Right lobe of liver (tissue), 6 donors: Measurements from ENCODE around the gene HYAL3. TPM values are rescaled to one million over a fixed set of nuclear protein-coding genes. Genes with fewer than 3 reads are reported as not detected.

ENCODE experiments used
- ATAC-seq, 4 donors: fragments of 200-7000 bp; cut with Tn5 transposase; one replicate each; pipeline ENCODE4 v1.9.1; 2020; ENCODE audit warnings: mild to moderate bottlenecking in 4 of 4, moderate library complexity in 4 of 4
- DNase-seq, 3 donors: peaks; one replicate each; pipeline ENCODE4 v3.0.0-alpha.2; 2020
- H3K27ac ChIP-seq, 3 donors: fragments of 200-600 bp; one replicate each; pipeline ENCODE4 v1.8.0; 2022
- H3K27me3 ChIP-seq, 2 donors: fragments of 200-600 bp; one replicate each; pipeline ENCODE4 v1.8.0; 2022
- H3K36me3 ChIP-seq, 4 donors: fragments of 200-600 bp; sonication (generic) in 1 of 4; one replicate each; pipeline versions ENCODE4 v1.5.1 to v1.8.0; 2017 to 2022; ENCODE audit warnings: control low read depth in 1 of 4
- H3K4me1 ChIP-seq, 4 donors: fragments of 200-600 bp; sonication (generic) in 1 of 4; one replicate each; pipeline versions ENCODE4 v1.5.1 to v1.8.0; 2017 to 2022; ENCODE audit warnings: control low read depth in 1 of 4
- H3K4me3 ChIP-seq, 3 donors: fragments of 200-600 bp; one replicate each; pipeline ENCODE4 v1.8.0; 2022
- H3K9me3 ChIP-seq, 4 donors: fragments of 200-600 bp; sonication (generic) in 1 of 4; one replicate each; pipeline versions ENCODE4 v1.5.1 to v1.8.0; 2017 to 2022; ENCODE audit warnings: control low read depth in 1 of 4
- CTCF ChIP-seq, 4 donors: fragments of 200-600 bp in 3 of 4; fragments of 450-650 bp in 1 of 4; IDR thresholded peaks; one replicate each; pipeline versions ENCODE4 v1.5.1 to v1.8.0; 2016 to 2022; ENCODE audit warnings: antibody characterized with exemption in 4 of 4, mild to moderate bottlenecking in 2 of 4
- POLR2A ChIP-seq: fragments of 450-650 bp; IDR thresholded peaks from one replicate; pipeline ENCODE4 v1.6.1; 2017; ENCODE audit warnings: antibody characterized with exemption, mild to moderate bottlenecking
- WGBS: methylation state at CpG from one replicate; pipeline ENCODE4 v1.1.6; 2018; ENCODE audit warnings: low coverage, low lambda C conversion rate; ENCODE audit not compliant: insufficient coverage; ENCODE audit errors: missing lambda C conversion rate; 5-methylcytosine and 5-hydroxymethylcytosine counted together
- intact Hi-C, 2 donors: fragments of 100-400 bp; cut with DNase I; formaldehyde crosslinking; loops; one replicate each; pipeline versions ENCODE4 v1.11.2 to v1.14.1; 2022
- total RNA-seq, 6 experiments: library from RNA; depleted of rRNA in 2 of 6; stranded (reverse); fragments of >200 nt in 2 of 6; fragmentation: NEBNext Ultra II Directional in 3 of 6; extraction: Animal tissue kit (Norgen Biotek cat#: 25700) in 3 of 6; gene quantifications; one replicate each; pipeline versions ENCODE4 v1.1.0 to v1.2.4, GENCODE V29; 2016 to 2023
- donor health status: DM: no; HTN: yes; CAD: no.
- donor health status: DM: no; HTN: no; CAD: no.
- donor health status: DM: no; HTN: no; CAD: no.
- donor health status: DM: no; HTN: yes; CAD: no.
- donor health status: DM: no; HTN: yes; CAD: no.

The HYAL3 gene
- total RNA-seq, 6 experiments from 2014 or later: 1.8 to 7.5 (median 3.1) TPM

GRCh38 chr3:50320853-50321335, 21.7 kb upstream of the HYAL3 start:
- Histone ChIP-seq H3K9me3 (no peaks in the 10 kb centered on the region), H3K4me1 (peaks cover 0 to 56% (median 15%) of the 10 kb centered on the region in 4 donors), H3K36me3 (peaks cover 0 to 23% (median 3%) of the 10 kb centered on the region in 4 donors), H3K27me3 (no peaks in the 10 kb centered on the region), H3K4me3 (peak overlapping the region; percentile 88 to 89 (median 89)), H3K27ac (peak overlapping the region; percentile 98 to 99 (median 98))
- peak; percentile 55 to 70 (median 66) for ATAC-seq
- intact Hi-C loops: loop anchor here in 1 of 2 donors (5.0 kb wide), 1 partner anchor 49 kb away; no protein-coding TSS in a partner anchor
- WGBS: 0% methylated on average over 6 of the region's 45 CpGs
- peak; percentile 85 to 87 (median 86) for DNase-seq
- TF ChIP-seq CTCF (IDR thresholded peaks at IDR 0.05) (no peak), POLR2A (no peak)

- peak overlapping the region; percentile 88 to 89 (median 89) for H3K4me3 ChIP-seq
- peaks cover 0 to 20% (median 3%) of the 10 kb centered on the region in 4 donors for H3K36me3 ChIP-seq
- no peak for TF ChIP-seq CTCF (IDR thresholded peaks at IDR 0.05)
- TF ChIP-seq POLR2A: no peak
- intact Hi-C loops: loop anchor here in 1 of 2 donors (5.0 kb wide), 2 partner anchors 38 to 48 kb away; no protein-coding TSS in a partner anchor
- WGBS: 88% methylated on average over 5 of the region's 29 CpGs
- H3K4me1 ChIP-seq: peaks cover 0 to 56% (median 15%) of the 10 kb centered on the region in 4 donors
- ATAC-seq (no peak), DNase-seq (no peak)
- no peaks in the 10 kb centered on the region for H3K27me3 ChIP-seq
- H3K27ac ChIP-seq: peak overlapping the region in 2 of 3 donors; percentile 98
- no peaks in the 10 kb centered on the region for H3K9me3 ChIP-seq
Observed at GRCh38 chr3:50319894-50320625, 20.9 kb upstream of the HYAL3 start.

GRCh38 chr3:50319181-50319893, 20.1 kb upstream of the HYAL3 start:
- Histone ChIP-seq H3K27me3 (no peaks in the 10 kb centered on the region), H3K27ac (no peak overlapping the region), H3K9me3 (no peaks in the 10 kb centered on the region), H3K36me3 (peaks cover 0 to 20% (median 3%) of the 10 kb centered on the region in 4 donors), H3K4me3 (no peak overlapping the region), H3K4me1 (peaks cover 0 to 51% (median 14%) of the 10 kb centered on the region in 4 donors)
- 91% methylated on average over 4 of the region's 16 CpGs for WGBS
- DNase-seq (peak in 1 of 3 donors; percentile 45), ATAC-seq (no peak)
- no peak for TF ChIP-seq CTCF (IDR thresholded peaks at IDR 0.05)
- TF ChIP-seq POLR2A: no peak
- intact Hi-C loops: loop anchor here in 1 of 2 donors (5.0 kb wide), 1 partner anchor 37 kb away; no protein-coding TSS in a partner anchor

GRCh38 chr3:50318615-50319014, 19.4 kb upstream of the HYAL3 start:
- Histone ChIP-seq H3K9me3 (no peaks in the 10 kb centered on the region), H3K27me3 (no peaks in the 10 kb centered on the region), H3K27ac (no peak overlapping the region), H3K4me1 (peaks cover 0 to 44% (median 10%) of the 10 kb centered on the region in 4 donors), H3K36me3 (peaks cover 0 to 20% (median 3%) of the 10 kb centered on the region in 4 donors), H3K4me3 (no peak overlapping the region)
- DNase-seq (no peak), ATAC-seq (no peak)
- WGBS: 67% methylated on average over 3 of the region's 10 CpGs
- intact Hi-C loops: loop anchor here in 1 of 2 donors (5.0 kb wide), 1 partner anchor 36 kb away; no protein-coding TSS in a partner anchor
- TF ChIP-seq POLR2A (no peak), CTCF (IDR thresholded peaks at IDR 0.05) (no peak)
